ENCODE data around the gene SCRN2.

DNA sequence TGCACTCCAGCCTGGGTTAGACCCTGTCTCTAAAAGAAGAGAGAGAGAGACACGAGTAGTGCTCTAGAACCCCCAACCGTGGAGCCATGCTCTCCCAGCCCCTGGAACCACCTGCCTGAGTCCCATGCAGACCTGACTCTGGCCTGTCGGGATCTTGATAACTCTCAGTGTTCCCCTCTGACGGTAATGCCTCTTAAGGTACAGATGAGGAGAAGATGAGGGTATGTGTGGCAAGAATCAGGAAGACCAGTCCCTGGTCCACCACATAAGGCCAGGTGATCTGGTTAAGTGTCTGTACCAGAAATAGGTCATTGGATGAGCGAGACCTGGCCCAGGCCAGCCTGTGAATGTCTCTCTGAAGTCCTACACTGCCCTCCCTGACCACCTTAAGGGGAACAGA is 37.9 kb downstream of the SCRN2 start:
- TF ChIP-seq EZH2 (IDR thresholded peaks at IDR 0.05; ENCODE audit: low read length, unreplicated experiment) (no peak), EZH2phosphoT487 (IDR thresholded peaks at IDR 0.05; ENCODE audit: borderline replicate concordance, low read length) (no peak)
- TF ChIP-seq, protein P1, sequence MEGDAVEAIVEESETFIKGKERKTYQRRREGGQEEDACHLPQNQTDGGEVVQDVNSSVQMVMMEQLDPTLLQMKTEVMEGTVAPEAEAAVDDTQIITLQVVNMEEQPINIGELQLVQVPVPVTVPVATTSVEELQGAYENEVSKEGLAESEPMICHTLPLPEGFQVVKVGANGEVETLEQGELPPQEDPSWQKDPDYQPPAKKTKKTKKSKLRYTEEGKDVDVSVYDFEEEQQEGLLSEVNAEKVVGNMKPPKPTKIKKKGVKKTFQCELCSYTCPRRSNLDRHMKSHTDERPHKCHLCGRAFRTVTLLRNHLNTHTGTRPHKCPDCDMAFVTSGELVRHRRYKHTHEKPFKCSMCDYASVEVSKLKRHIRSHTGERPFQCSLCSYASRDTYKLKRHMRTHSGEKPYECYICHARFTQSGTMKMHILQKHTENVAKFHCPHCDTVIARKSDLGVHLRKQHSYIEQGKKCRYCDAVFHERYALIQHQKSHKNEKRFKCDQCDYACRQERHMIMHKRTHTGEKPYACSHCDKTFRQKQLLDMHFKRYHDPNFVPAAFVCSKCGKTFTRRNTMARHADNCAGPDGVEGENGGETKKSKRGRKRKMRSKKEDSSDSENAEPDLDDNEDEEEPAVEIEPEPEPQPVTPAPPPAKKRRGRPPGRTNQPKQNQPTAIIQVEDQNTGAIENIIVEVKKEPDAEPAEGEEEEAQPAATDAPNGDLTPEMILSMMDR (conservative IDR thresholded peaks at IDR 0.05; ENCODE audit: low read depth, low read length) = no peak

Measured in PC-3 (cell line).